Measurements from ENCODE around the gene DDAH1. TPM values are rescaled to one million over a fixed set of nuclear protein-coding genes. Genes with fewer than 3 reads are reported as not detected.
"Not testable (repeated sequence)": the region's sequence is repeated elsewhere in the genome, so short reads cannot be mapped to it uniquely, and the experiment has no call there.

The DDAH1 gene
- total RNA-seq, 1 experiment from 2014 or later = 7.9 TPM

GRCh38 chr1:85351202-85351828 lies 113.6 kb downstream of the DDAH1 start:
- CTCF ChIA-PET = interaction anchor here (0.6 to 1.2 kb wide), 2 partner anchors 55 to 341 kb away, joined by 3 read pairs; no protein-coding TSS in a partner anchor
- Mint-ChIP-seq H3K27ac (ENCODE audit: low read depth, unreplicated experiment) (no peak overlapping the region), H3K4me1 (ENCODE audit: insufficient read depth, unreplicated experiment) (no peaks in the 10 kb centered on the region), H3K4me3 (ENCODE audit: unreplicated experiment) (no peak overlapping the region), H3K9me3 (ENCODE audit: unreplicated experiment) (no peaks in the 10 kb centered on the region), H3K27me3 (ENCODE audit: insufficient read depth, unreplicated experiment) (no peaks in the 10 kb centered on the region), H3K36me3 (ENCODE audit: insufficient read depth, unreplicated experiment) (no peaks in the 10 kb centered on the region)
- TF ChIP-seq CTCF (IDR thresholded peaks at IDR 0.05; ENCODE audit: unreplicated experiment) = no peak
- POLR2A ChIA-PET = interaction anchor here (0.7 to 1.0 kb wide), 2 partner anchors 8 to 14 kb away, joined by 3 read pairs; no protein-coding TSS in a partner anchor
- intact Hi-C loops (cut with micrococcal nuclease) = no loop called here
- BruUV-seq (replicated peaks) = no TSS peak
- DNase-seq (ENCODE audit: unreplicated experiment) = no peak

- H3K36me3 Mint-ChIP-seq (ENCODE audit: insufficient read depth, unreplicated experiment) = no peaks in the 10 kb centered on the region
- H3K4me1 Mint-ChIP-seq (ENCODE audit: insufficient read depth, unreplicated experiment) = peaks cover 4% of the 10 kb centered on the region
- BruUV-seq (replicated peaks) = no TSS peak
Measured at GRCh38 chr1:85349224-85349623, 115.7 kb downstream of the DDAH1 start.

GRCh38 chr1:85347908-85348307 lies 117.1 kb downstream of the DDAH1 start:
- Mint-ChIP-seq H3K27ac (ENCODE audit: low read depth, unreplicated experiment) (no peak overlapping the region), H3K9me3 (ENCODE audit: unreplicated experiment) (no peaks in the 10 kb centered on the region), H3K4me3 (ENCODE audit: unreplicated experiment) (no peak overlapping the region), H3K4me1 (ENCODE audit: insufficient read depth, unreplicated experiment) (peaks cover 4% of the 10 kb centered on the region), H3K27me3 (ENCODE audit: insufficient read depth, unreplicated experiment) (no peaks in the 10 kb centered on the region), H3K36me3 (ENCODE audit: insufficient read depth, unreplicated experiment) (no peaks in the 10 kb centered on the region)
- ChIA-PET CTCF (no interaction called here), POLR2A (no interaction called here)
- no TSS peak for BruUV-seq (replicated peaks)
- DNase-seq (ENCODE audit: unreplicated experiment) = no peak
- intact Hi-C loops (cut with micrococcal nuclease) = no loop called here
- TF ChIP-seq CTCF (IDR thresholded peaks at IDR 0.05; ENCODE audit: unreplicated experiment) = no peak

More at GRCh38 chr1:85349224-85349623, 115.7 kb downstream of the DDAH1 start:
- DNase-seq (ENCODE audit: unreplicated experiment) = peak; percentile 37
- CTCF ChIA-PET = interaction anchor here (0.6 to 1.2 kb wide), 3 partner anchors 23 to 117 kb away, joined by 3 to 6 read pairs (median 3); no protein-coding TSS in a partner anchor
- intact Hi-C loops (cut with micrococcal nuclease) = no loop called here
- Mint-ChIP-seq H3K4me3 (ENCODE audit: unreplicated experiment) (no peak overlapping the region), H3K27ac (ENCODE audit: low read depth, unreplicated experiment) (no peak overlapping the region), H3K27me3 (ENCODE audit: insufficient read depth, unreplicated experiment) (no peaks in the 10 kb centered on the region), H3K9me3 (ENCODE audit: unreplicated experiment) (no peaks in the 10 kb centered on the region)
- no peak for TF ChIP-seq CTCF (IDR thresholded peaks at IDR 0.05; ENCODE audit: unreplicated experiment)
- POLR2A ChIA-PET = no interaction called here

- POLR2A ChIA-PET; intact Hi-C loops (cut with micrococcal nuclease); H3K27ac Mint-ChIP-seq (ENCODE audit: low read depth, unreplicated experiment); H3K9me3 Mint-ChIP-seq (ENCODE audit: unreplicated experiment); H3K4me3 Mint-ChIP-seq (ENCODE audit: unreplicated experiment); H3K27me3 Mint-ChIP-seq (ENCODE audit: insufficient read depth, unreplicated experiment); BruUV-seq (replicated peaks); DNase-seq (ENCODE audit: unreplicated experiment); H3K36me3 Mint-ChIP-seq (ENCODE audit: insufficient read depth, unreplicated experiment); H3K4me1 Mint-ChIP-seq (ENCODE audit: insufficient read depth, unreplicated experiment): not testable (repeated sequence)
- CTCF ChIA-PET = interaction anchor here (1.1 to 1.9 kb wide), 2 partner anchors 26 to 89 kb away, joined by 3 to 5 read pairs; no protein-coding TSS in a partner anchor
Measured at GRCh38 chr1:85347275-85347674, 117.7 kb downstream of the DDAH1 start.
